Measurements from ENCODE around the gene BCOR. TPM values are rescaled to one million over a fixed set of nuclear protein-coding genes. Genes with fewer than 3 reads are reported as not detected.

Gene BCOR
- total RNA-seq, 2 experiments from 2014 or later = 26.1 to 26.3 TPM

GRCh38 chrX:40084471-40085101, 13.2 kb downstream of the BCOR start:
- peak overlapping the region; percentile 51 for H3K4me3 ChIP-seq (ENCODE audit: low read length)
- Mint-ChIP-seq H3K36me3 (ENCODE audit: low read depth) (peaks cover 4% of the 10 kb centered on the region), H3K27ac (peak overlapping the region; percentile 36), H3K4me3 (peak overlapping the region; percentile 89), H3K4me1 (ENCODE audit: low read depth) (peaks cover 71% of the 10 kb centered on the region), H3K27me3 (no peaks in the 10 kb centered on the region), H3K9me3 (no peaks in the 10 kb centered on the region)
- H3K9me3 ChIP-seq (ENCODE audit: control insufficient read depth in 1 of 2, insufficient read depth in 1 of 2, low read length in 2 of 2) = no peaks in the 10 kb centered on the region
- H3K27ac ChIP-seq (ENCODE audit: low read depth in 1 of 2, low read length in 2 of 2) = no peak overlapping the region
- intact Hi-C loops (cut with DNase I, micrococcal nuclease) = loop anchor here (5.0 to 10.0 kb wide), 2 partner anchors 72 to 80 kb away; no protein-coding TSS in a partner anchor
- H3K4me1 ChIP-seq (ENCODE audit: insufficient read depth, low read length) = peaks cover 74% of the 10 kb centered on the region
- no peaks in the 10 kb centered on the region for H3K36me3 ChIP-seq (ENCODE audit: insufficient read depth, low read length)
- TF ChIP-seq CTCF (IDR thresholded peaks at IDR 0.05) = no peak
- POLR2A ChIA-PET = interaction anchor here (4.8 kb wide), 1 partner anchor 14 kb away, joined by 25 read pairs; the partner anchor contains the start of gene BCOR
- CTCF ChIA-PET = interaction anchor here (1.3 kb wide), 1 partner anchor 10 kb away, joined by 3 read pairs; no protein-coding TSS in a partner anchor
- peak in 1 of 14 experiments; percentile 38 for DNase-seq
- no peaks in the 10 kb centered on the region for H3K27me3 ChIP-seq (ENCODE audit: control insufficient read depth in 1 of 2, insufficient read depth in 2 of 2, low read length in 2 of 2)
- ATAC-seq (ENCODE audit: poor library complexity) = no peak

- H3K27ac Mint-ChIP-seq = peak overlapping the region; percentile 36
- no peaks in the 10 kb centered on the region for H3K9me3 ChIP-seq (ENCODE audit: control insufficient read depth in 1 of 2, insufficient read depth in 1 of 2, low read length in 2 of 2)
- TF ChIP-seq CTCF (IDR thresholded peaks at IDR 0.05) = no peak
- no peaks in the 10 kb centered on the region for H3K9me3 Mint-ChIP-seq
- CTCF ChIA-PET = interaction anchor here (1.3 kb wide), 1 partner anchor 10 kb away, joined by 3 read pairs; no protein-coding TSS in a partner anchor
- peaks cover 4% of the 10 kb centered on the region for H3K36me3 Mint-ChIP-seq (ENCODE audit: low read depth)
- peaks cover 64% of the 10 kb centered on the region for H3K4me1 Mint-ChIP-seq (ENCODE audit: low read depth)
- no peak for DNase-seq
- no peak overlapping the region for H3K27ac ChIP-seq (ENCODE audit: low read depth in 1 of 2, low read length in 2 of 2)
- H3K27me3 Mint-ChIP-seq = no peaks in the 10 kb centered on the region
- POLR2A ChIA-PET = interaction anchor here (4.8 kb wide), 1 partner anchor 14 kb away, joined by 25 read pairs; the partner anchor contains the start of gene BCOR
- H3K4me3 ChIP-seq (ENCODE audit: low read length) = peak overlapping the region; percentile 51
- H3K4me3 Mint-ChIP-seq = peak overlapping the region; percentile 89
- no peak for ATAC-seq (ENCODE audit: poor library complexity)
- no peaks in the 10 kb centered on the region for H3K36me3 ChIP-seq (ENCODE audit: insufficient read depth, low read length)
- intact Hi-C loops (cut with DNase I, micrococcal nuclease) = loop anchor here in 1 of 2 experiments (10.0 kb wide), 1 partner anchor 79 kb away; no protein-coding TSS in a partner anchor
- H3K4me1 ChIP-seq (ENCODE audit: insufficient read depth, low read length) = peaks cover 74% of the 10 kb centered on the region
- H3K27me3 ChIP-seq (ENCODE audit: control insufficient read depth in 1 of 2, insufficient read depth in 2 of 2, low read length in 2 of 2) = no peaks in the 10 kb centered on the region
Measured at GRCh38 chrX:40083979-40084359, 13.8 kb downstream of the BCOR start.

GRCh38 chrX:40083120-40083978, 14.4 kb downstream of the BCOR start:
- Mint-ChIP-seq H3K4me1 (ENCODE audit: low read depth) (peaks cover 58% of the 10 kb centered on the region), H3K4me3 (peak overlapping the region; percentile 89), H3K27ac (peak overlapping the region; percentile 36), H3K36me3 (ENCODE audit: low read depth) (peaks cover 4% of the 10 kb centered on the region), H3K9me3 (no peaks in the 10 kb centered on the region), H3K27me3 (no peaks in the 10 kb centered on the region)
- no peaks in the 10 kb centered on the region for H3K27me3 ChIP-seq (ENCODE audit: control insufficient read depth in 1 of 2, insufficient read depth in 2 of 2, low read length in 2 of 2)
- H3K36me3 ChIP-seq (ENCODE audit: insufficient read depth, low read length) = no peaks in the 10 kb centered on the region
- DNase-seq = peak in 2 of 14 experiments; percentile 38 to 40
- POLR2A ChIA-PET = interaction anchor here (2.5 kb wide), 1 partner anchor 14 kb away, joined by 13 read pairs; the partner anchor contains the start of gene BCOR
- intact Hi-C loops (cut with DNase I, micrococcal nuclease) = loop anchor here in 1 of 2 experiments (10.0 kb wide), 1 partner anchor 79 kb away; no protein-coding TSS in a partner anchor
- CTCF ChIA-PET = no interaction called here
- H3K27ac ChIP-seq (ENCODE audit: low read depth in 1 of 2, low read length in 2 of 2) = no peak overlapping the region
- peak overlapping the region; percentile 51 for H3K4me3 ChIP-seq (ENCODE audit: low read length)
- H3K4me1 ChIP-seq (ENCODE audit: insufficient read depth, low read length) = peaks cover 71% of the 10 kb centered on the region
- no peaks in the 10 kb centered on the region for H3K9me3 ChIP-seq (ENCODE audit: control insufficient read depth in 1 of 2, insufficient read depth in 1 of 2, low read length in 2 of 2)
- TF ChIP-seq CTCF (IDR thresholded peaks at IDR 0.05) = no peak
- ATAC-seq (ENCODE audit: poor library complexity) = peak; percentile 51
